WTC11 (cell line): ENCODE measurements around the gene ASMT. TPM values are rescaled to one million over a fixed set of nuclear protein-coding genes. Genes with fewer than 3 reads are reported as not detected.

ENCODE experiments used
- ATAC-seq: fragments of 200-7000 bp; cut with Tn5 transposase; 2 replicates; pipeline ENCODE4 v1.10.0; 2021; ENCODE audit warnings: mild to moderate bottlenecking, moderate library complexity
- CTCF ChIA-PET: fragments of 300-600 bp; sonication (Branson Sonifier 250); formaldehyde crosslinking; loops from one replicate; lab custom pipeline; 2021; ENCODE audit warnings: antibody characterized with exemption; lab: Charles Lee
- POLR2A ChIA-PET: fragments of 350-600 bp; sonication (Branson Sonifier 250); formaldehyde crosslinking; loops from one replicate; lab custom pipeline; 2021; ENCODE audit warnings: antibody characterized with exemption; lab: Charles Lee
- DNase-seq: peaks from one replicate; pipeline ENCODE4 v3.0.0; 2021; ENCODE audit warnings: low spot score
- H3K27ac Mint-ChIP-seq: 2 replicates; pipeline ENCODE4 v1.8.0; 2021; ENCODE audit warnings: mixed read lengths
- H3K27me3 Mint-ChIP-seq: 2 replicates; pipeline ENCODE4 v1.8.0; 2021; ENCODE audit warnings: low read depth, mild to moderate bottlenecking, moderate library complexity, mixed read lengths
- H3K36me3 Mint-ChIP-seq: 2 replicates; pipeline ENCODE4 v1.8.0; 2021; ENCODE audit warnings: mixed read lengths
- H3K4me1 Mint-ChIP-seq: 2 replicates; pipeline ENCODE4 v1.8.0; 2022; ENCODE audit warnings: mixed read lengths
- H3K4me3 Mint-ChIP-seq: 2 replicates; pipeline ENCODE4 v1.8.0; 2021; ENCODE audit warnings: mild to moderate bottlenecking, moderate library complexity, mixed read lengths
- H3K9me3 Mint-ChIP-seq: 2 replicates; pipeline ENCODE4 v1.8.0; 2021; ENCODE audit warnings: mixed read lengths
- CREM ChIP-seq: sonication (generic); formaldehyde crosslinking; IDR thresholded peaks from 2 replicates; pipeline ENCODE4 v1.8.1; 2022; ENCODE audit warnings: mild to moderate bottlenecking, missing genetic modification reagents, moderate library complexity
- ETV6 ChIP-seq: sonication (generic); formaldehyde crosslinking; IDR thresholded peaks from 2 replicates; pipeline ENCODE4 v1.8.1; 2022; ENCODE audit warnings: mild to moderate bottlenecking, missing genetic modification reagents
- FOXJ3 ChIP-seq: sonication (generic); formaldehyde crosslinking; IDR thresholded peaks from 2 replicates; pipeline ENCODE4 v1.9.0; 2021; ENCODE audit warnings: missing genetic modification reagents, mild to moderate bottlenecking, borderline replicate concordance
- NR1H2 ChIP-seq: sonication (generic); formaldehyde crosslinking; IDR thresholded peaks from 2 replicates; pipeline ENCODE4 v1.9.0; 2021; ENCODE audit warnings: mild to moderate bottlenecking, moderate library complexity, missing genetic modification reagents
- NR3C1 ChIP-seq: sonication (generic); formaldehyde crosslinking; conservative IDR thresholded peaks from 2 replicates; pipeline ENCODE4 v1.8.1; 2023; ENCODE audit warnings: low read depth, mild to moderate bottlenecking, missing genetic modification reagents
- SOX15 ChIP-seq: fragments of 250-450 bp; sonication (Bioruptor Pico); IDR thresholded peaks from 2 replicates; pipeline ENCODE4 v1.9.0; 2021; ENCODE audit warnings: mild to moderate bottlenecking
- SP1 ChIP-seq: sonication (generic); formaldehyde crosslinking; conservative IDR thresholded peaks from 2 replicates; pipeline ENCODE4 v1.8.1; 2022; ENCODE audit warnings: missing genetic modification reagents
- ZBTB21 ChIP-seq: sonication (generic); formaldehyde crosslinking; IDR thresholded peaks from 2 replicates; pipeline ENCODE4 v1.8.1; 2023; ENCODE audit warnings: mild to moderate bottlenecking, missing genetic modification reagents, borderline replicate concordance
- ZNF232 ChIP-seq: sonication (generic); formaldehyde crosslinking; IDR thresholded peaks from 2 replicates; pipeline ENCODE4 v1.8.0; 2022; ENCODE audit warnings: mild to moderate bottlenecking, missing genetic modification reagents
- ZNF263 ChIP-seq: sonication (generic); formaldehyde crosslinking; IDR thresholded peaks from 2 replicates; pipeline ENCODE4 v1.8.1; 2022; ENCODE audit warnings: low read depth, mild to moderate bottlenecking, moderate library complexity, missing genetic modification reagents
- total RNA-seq: library from RNA; stranded (reverse); gene quantifications from 3 replicates; pipeline ENCODE4 v1.2.3, GENCODE V29; 2021
- TF ChIP-seq, protein P1 (sequence below): sonication (generic); formaldehyde crosslinking; IDR thresholded peaks from 2 replicates; pipeline ENCODE4 v1.8.1; 2023; ENCODE audit warnings: mild to moderate bottlenecking, missing genetic modification reagents, moderate library complexity
- TF ChIP-seq, protein P2 (sequence below): sonication (generic); formaldehyde crosslinking; IDR thresholded peaks from 2 replicates; pipeline ENCODE4 v1.8.1; 2023; ENCODE audit warnings: mild to moderate bottlenecking, missing genetic modification reagents
- TF ChIP-seq, protein P3 (sequence below): sonication (generic); formaldehyde crosslinking; IDR thresholded peaks from 2 replicates; pipeline ENCODE4 v1.8.0; 2022; ENCODE audit warnings: mild to moderate bottlenecking, missing genetic modification reagents
- TF ChIP-seq, protein P4 (sequence below): sonication (generic); formaldehyde crosslinking; IDR thresholded peaks from 2 replicates; pipeline ENCODE4 v1.8.0; 2023; ENCODE audit warnings: missing genetic modification reagents, mild to moderate bottlenecking, borderline replicate concordance
- TF ChIP-seq, protein P5 (sequence below): fragments of 250-450 bp; sonication (Bioruptor Pico); IDR thresholded peaks from 2 replicates; pipeline ENCODE4 v1.9.0; 2021; ENCODE audit warnings: moderate library complexity, mild to moderate bottlenecking, inconsistent platforms, borderline replicate concordance
- TF ChIP-seq, protein P6 (sequence below): sonication (generic); formaldehyde crosslinking; IDR thresholded peaks from 2 replicates; pipeline ENCODE4 v1.8.1; 2022; ENCODE audit warnings: low read depth, missing genetic modification reagents, borderline replicate concordance

The ASMT gene
- total RNA-seq, 1 experiment from 2014 or later: 0.33 TPM

DNA sequence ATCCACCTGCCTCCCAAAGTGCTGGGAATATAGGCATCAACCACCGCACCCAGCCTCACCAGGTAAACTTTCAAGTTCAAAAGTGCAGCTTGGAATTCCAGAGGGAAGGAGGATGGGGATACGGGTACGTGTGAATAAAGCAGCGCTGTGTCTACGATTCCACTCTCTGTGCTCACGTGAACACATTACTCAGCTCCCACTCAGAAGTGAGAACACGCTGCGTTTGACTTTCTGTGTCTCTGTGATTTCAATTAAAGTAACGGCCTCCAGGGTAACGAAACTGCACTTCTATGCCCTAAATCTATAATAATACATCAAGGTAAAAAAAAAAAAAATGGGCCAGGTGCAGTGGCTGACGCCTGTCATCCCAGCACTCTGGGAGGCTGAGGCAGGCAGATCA, 8.4 kb upstream of the ASMT start:
- H3K27me3 Mint-ChIP-seq: no peaks in the 10 kb centered on the region
- H3K4me1 Mint-ChIP-seq: no peaks in the 10 kb centered on the region

DNA sequence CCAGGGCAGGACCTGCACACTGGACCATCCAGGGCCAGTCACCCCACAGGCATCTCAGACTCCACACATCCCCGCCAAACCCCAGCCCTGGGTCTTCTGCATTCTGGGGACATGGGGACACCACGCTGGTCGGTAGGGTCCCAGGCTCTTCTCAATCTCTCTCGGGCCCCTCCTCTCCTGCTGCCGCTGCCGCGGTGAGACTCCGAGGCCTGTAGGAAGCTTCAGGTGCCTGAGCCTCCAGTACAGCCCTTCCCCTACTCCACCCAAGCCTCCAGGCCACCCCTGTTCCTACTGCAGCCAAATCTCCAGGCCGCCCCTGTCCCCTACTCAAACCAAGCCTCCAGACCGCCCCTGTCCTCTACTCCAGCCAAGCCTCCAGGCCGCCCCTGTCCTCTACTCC, 5.5 kb upstream of the ASMT start:
- no peaks in the 10 kb centered on the region for H3K27me3 Mint-ChIP-seq
- no peak; the same call in 1 of the 2 replicates for ATAC-seq
- no peak overlapping the region for H3K4me3 Mint-ChIP-seq
- CTCF ChIA-PET: no interaction called here
- no peak for DNase-seq
- H3K27ac Mint-ChIP-seq: no peak overlapping the region
- no peaks in the 10 kb centered on the region for H3K9me3 Mint-ChIP-seq
- POLR2A ChIA-PET: no interaction called here
- peaks cover 2% of the 10 kb centered on the region; the same call in 1 of the 2 replicates for H3K36me3 Mint-ChIP-seq
- H3K4me1 Mint-ChIP-seq: no peaks in the 10 kb centered on the region
- no peak for TF ChIP-seq SOX15 (CRISPR knock-in tag)
- TF ChIP-seq ZNF263 (CRISPR knock-in tag): no peak
- TF ChIP-seq, protein P1, sequence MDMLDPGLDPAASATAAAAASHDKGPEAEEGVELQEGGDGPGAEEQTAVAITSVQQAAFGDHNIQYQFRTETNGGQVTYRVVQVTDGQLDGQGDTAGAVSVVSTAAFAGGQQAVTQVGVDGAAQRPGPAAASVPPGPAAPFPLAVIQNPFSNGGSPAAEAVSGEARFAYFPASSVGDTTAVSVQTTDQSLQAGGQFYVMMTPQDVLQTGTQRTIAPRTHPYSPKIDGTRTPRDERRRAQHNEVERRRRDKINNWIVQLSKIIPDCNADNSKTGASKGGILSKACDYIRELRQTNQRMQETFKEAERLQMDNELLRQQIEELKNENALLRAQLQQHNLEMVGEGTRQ (CRISPR knock-in tag): no peak
- no peak for TF ChIP-seq SP1 (CRISPR knock-in tag)
- no peak for TF ChIP-seq NR3C1 (CRISPR knock-in tag)
- TF ChIP-seq, protein P2, sequence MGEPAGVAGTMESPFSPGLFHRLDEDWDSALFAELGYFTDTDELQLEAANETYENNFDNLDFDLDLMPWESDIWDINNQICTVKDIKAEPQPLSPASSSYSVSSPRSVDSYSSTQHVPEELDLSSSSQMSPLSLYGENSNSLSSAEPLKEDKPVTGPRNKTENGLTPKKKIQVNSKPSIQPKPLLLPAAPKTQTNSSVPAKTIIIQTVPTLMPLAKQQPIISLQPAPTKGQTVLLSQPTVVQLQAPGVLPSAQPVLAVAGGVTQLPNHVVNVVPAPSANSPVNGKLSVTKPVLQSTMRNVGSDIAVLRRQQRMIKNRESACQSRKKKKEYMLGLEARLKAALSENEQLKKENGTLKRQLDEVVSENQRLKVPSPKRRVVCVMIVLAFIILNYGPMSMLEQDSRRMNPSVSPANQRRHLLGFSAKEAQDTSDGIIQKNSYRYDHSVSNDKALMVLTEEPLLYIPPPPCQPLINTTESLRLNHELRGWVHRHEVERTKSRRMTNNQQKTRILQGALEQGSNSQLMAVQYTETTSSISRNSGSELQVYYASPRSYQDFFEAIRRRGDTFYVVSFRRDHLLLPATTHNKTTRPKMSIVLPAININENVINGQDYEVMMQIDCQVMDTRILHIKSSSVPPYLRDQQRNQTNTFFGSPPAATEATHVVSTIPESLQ (CRISPR knock-in tag): no peak
- no peak for TF ChIP-seq ZNF232
- no peak for TF ChIP-seq ZBTB21
- no peak for TF ChIP-seq NR1H2
- TF ChIP-seq ETV6 (CRISPR knock-in tag): no peak
- TF ChIP-seq, protein P3, sequence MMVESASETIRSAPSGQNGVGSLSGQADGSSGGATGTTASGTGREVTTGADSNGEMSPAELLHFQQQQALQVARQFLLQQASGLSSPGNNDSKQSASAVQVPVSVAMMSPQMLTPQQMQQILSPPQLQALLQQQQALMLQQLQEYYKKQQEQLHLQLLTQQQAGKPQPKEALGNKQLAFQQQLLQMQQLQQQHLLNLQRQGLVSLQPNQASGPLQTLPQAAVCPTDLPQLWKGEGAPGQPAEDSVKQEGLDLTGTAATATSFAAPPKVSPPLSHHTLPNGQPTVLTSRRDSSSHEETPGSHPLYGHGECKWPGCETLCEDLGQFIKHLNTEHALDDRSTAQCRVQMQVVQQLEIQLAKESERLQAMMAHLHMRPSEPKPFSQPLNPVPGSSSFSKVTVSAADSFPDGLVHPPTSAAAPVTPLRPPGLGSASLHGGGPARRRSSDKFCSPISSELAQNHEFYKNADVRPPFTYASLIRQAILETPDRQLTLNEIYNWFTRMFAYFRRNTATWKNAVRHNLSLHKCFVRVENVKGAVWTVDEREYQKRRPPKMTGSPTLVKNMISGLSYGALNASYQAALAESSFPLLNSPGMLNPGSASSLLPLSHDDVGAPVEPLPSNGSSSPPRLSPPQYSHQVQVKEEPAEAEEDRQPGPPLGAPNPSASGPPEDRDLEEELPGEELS: no peak
- TF ChIP-seq, protein P4, sequence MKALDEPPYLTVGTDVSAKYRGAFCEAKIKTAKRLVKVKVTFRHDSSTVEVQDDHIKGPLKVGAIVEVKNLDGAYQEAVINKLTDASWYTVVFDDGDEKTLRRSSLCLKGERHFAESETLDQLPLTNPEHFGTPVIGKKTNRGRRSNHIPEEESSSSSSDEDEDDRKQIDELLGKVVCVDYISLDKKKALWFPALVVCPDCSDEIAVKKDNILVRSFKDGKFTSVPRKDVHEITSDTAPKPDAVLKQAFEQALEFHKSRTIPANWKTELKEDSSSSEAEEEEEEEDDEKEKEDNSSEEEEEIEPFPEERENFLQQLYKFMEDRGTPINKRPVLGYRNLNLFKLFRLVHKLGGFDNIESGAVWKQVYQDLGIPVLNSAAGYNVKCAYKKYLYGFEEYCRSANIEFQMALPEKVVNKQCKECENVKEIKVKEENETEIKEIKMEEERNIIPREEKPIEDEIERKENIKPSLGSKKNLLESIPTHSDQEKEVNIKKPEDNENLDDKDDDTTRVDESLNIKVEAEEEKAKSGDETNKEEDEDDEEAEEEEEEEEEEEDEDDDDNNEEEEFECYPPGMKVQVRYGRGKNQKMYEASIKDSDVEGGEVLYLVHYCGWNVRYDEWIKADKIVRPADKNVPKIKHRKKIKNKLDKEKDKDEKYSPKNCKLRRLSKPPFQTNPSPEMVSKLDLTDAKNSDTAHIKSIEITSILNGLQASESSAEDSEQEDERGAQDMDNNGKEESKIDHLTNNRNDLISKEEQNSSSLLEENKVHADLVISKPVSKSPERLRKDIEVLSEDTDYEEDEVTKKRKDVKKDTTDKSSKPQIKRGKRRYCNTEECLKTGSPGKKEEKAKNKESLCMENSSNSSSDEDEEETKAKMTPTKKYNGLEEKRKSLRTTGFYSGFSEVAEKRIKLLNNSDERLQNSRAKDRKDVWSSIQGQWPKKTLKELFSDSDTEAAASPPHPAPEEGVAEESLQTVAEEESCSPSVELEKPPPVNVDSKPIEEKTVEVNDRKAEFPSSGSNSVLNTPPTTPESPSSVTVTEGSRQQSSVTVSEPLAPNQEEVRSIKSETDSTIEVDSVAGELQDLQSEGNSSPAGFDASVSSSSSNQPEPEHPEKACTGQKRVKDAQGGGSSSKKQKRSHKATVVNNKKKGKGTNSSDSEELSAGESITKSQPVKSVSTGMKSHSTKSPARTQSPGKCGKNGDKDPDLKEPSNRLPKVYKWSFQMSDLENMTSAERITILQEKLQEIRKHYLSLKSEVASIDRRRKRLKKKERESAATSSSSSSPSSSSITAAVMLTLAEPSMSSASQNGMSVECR (CRISPR knock-in tag): no peak

More for the DNA sequence above, 8.4 kb upstream of the ASMT start:
- Mint-ChIP-seq H3K9me3 (no peaks in the 10 kb centered on the region), H3K4me3 (no peak overlapping the region), H3K36me3 (peaks cover 22% of the 10 kb centered on the region), H3K27ac (no peak overlapping the region)
- no peak for ATAC-seq
- TF ChIP-seq, protein P5, sequence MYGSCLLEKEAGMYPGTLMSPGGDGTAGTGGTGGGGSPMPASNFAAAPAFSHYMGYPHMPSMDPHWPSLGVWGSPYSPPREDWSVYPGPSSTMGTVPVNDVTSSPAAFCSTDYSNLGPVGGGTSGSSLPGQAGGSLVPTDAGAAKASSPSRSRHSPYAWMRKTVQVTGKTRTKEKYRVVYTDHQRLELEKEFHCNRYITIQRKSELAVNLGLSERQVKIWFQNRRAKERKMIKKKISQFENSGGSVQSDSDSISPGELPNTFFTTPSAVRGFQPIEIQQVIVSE (CRISPR knock-in tag): no peak
- TF ChIP-seq ETV6 (CRISPR knock-in tag) (no peak), NR1H2 (no peak), FOXJ3 (CRISPR knock-in tag) (no peak), CREM (no peak)
- TF ChIP-seq, protein P4 (CRISPR knock-in tag): no peak
- TF ChIP-seq, protein P6, sequence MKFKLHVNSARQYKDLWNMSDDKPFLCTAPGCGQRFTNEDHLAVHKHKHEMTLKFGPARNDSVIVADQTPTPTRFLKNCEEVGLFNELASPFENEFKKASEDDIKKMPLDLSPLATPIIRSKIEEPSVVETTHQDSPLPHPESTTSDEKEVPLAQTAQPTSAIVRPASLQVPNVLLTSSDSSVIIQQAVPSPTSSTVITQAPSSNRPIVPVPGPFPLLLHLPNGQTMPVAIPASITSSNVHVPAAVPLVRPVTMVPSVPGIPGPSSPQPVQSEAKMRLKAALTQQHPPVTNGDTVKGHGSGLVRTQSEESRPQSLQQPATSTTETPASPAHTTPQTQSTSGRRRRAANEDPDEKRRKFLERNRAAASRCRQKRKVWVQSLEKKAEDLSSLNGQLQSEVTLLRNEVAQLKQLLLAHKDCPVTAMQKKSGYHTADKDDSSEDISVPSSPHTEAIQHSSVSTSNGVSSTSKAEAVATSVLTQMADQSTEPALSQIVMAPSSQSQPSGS (CRISPR knock-in tag): no peak
- ChIA-PET CTCF (no interaction called here), POLR2A (no interaction called here)
- DNase-seq: no peak
